Kidney (tissue), 14 donors: ENCODE measurements around the gene LCOR. TPM values are rescaled to one million over a fixed set of nuclear protein-coding genes. Genes with fewer than 3 reads are reported as not detected.

ENCODE experiments used
- DNase-seq, 5 donors: peaks; one replicate each; pipeline ENCODE4 v3.0.0-alpha.2; 2013 to 2020
- FAIRE-seq: peaks from 2 replicates; lab custom pipeline; 2012; peaks lifted over from hg19 to GRCh38; lab: Jason Lieb, UNC
- H3K27ac ChIP-seq, 2 donors: one replicate each; pipeline ENCODE4 v1.7.0; 2013; ENCODE audit warnings: low read depth in 2 of 2, low read length in 2 of 2, inconsistent platforms in 1 of 2
- H3K27me3 ChIP-seq: one replicate; pipeline ENCODE4 v1.7.1; 2013; ENCODE audit warnings: low read length, inconsistent platforms; ENCODE audit not compliant: control insufficient read depth, insufficient read depth
- H3K36me3 ChIP-seq, 3 donors: one replicate each; pipeline versions ENCODE4 v1.7.0 to v1.7.1; 2013; ENCODE audit warnings: low read length in 3 of 3, control low read depth in 1 of 3, inconsistent platforms in 1 of 3; ENCODE audit not compliant: insufficient read depth in 3 of 3, control insufficient read depth in 2 of 3
- H3K4me1 ChIP-seq, 3 donors: one replicate each; pipeline versions ENCODE4 v1.7.0 to v1.7.1; 2013; ENCODE audit warnings: low read length in 3 of 3, inconsistent platforms in 1 of 3, low read depth in 1 of 3; ENCODE audit not compliant: control insufficient read depth in 2 of 3, insufficient read depth in 2 of 3
- H3K4me3 ChIP-seq, 3 donors: one replicate each; pipeline versions ENCODE4 v1.7.0 to v1.8.1; 2013; ENCODE audit warnings: low read length in 3 of 3, control low read depth in 1 of 3, inconsistent platforms in 1 of 3
- H3K9ac ChIP-seq, 3 donors: one replicate each; pipeline versions ENCODE4 v1.7.0 to v1.7.1; 2013; ENCODE audit warnings: low read length in 3 of 3, control low read depth in 1 of 3, inconsistent platforms in 1 of 3
- H3K9me3 ChIP-seq, 3 donors: one replicate each; pipeline versions ENCODE4 v1.7.0 to v1.7.1; 2013; ENCODE audit warnings: low read length in 3 of 3, control low read depth in 1 of 3, inconsistent platforms in 1 of 3; ENCODE audit not compliant: control insufficient read depth in 2 of 3, insufficient read depth in 1 of 3
- intact Hi-C: fragments of 100-400 bp; cut with DNase I; formaldehyde crosslinking; loops from one replicate; pipeline ENCODE4 v1.11.1; 2022
- polyA plus RNA-seq: library from polyadenylated mRNA; stranded (reverse); fragments of 350-450 nt; fragmentation: Illumina TruSeq; extraction: RNeasy Lipid Tissue Mini Kit (QIAGEN cat#74804); gene quantifications from one replicate; pipeline ENCODE4 v1.2.3, GENCODE V29; 2014; ENCODE audit warnings: low read depth, low replicate concordance; ENCODE audit not compliant: insufficient read depth
- total RNA-seq: library from RNA; stranded (reverse); fragmentation: NEBNext Ultra II Directional; extraction: Animal tissue kit (Norgen Biotek cat#: 25700); gene quantifications from one replicate; pipeline ENCODE4 v1.2.1, GENCODE V29; 2021
- TF ChIP-seq, protein P1 (sequence below): IDR thresholded peaks from 3 replicates; pipeline ENCODE4 v1.5.1; 2012; ENCODE audit warnings: mild to moderate bottlenecking, moderate library complexity, borderline replicate concordance; ENCODE audit not compliant: insufficient read depth; ENCODE audit errors: extremely low read depth
- donor health status: control.
- donor health status: control.
- donor health status: control.
- donor health status: control.
- donor health status: control.
- donor health status: DM: yes; HTN: yes; CAD: no.
- donor health status: Normal renal cell carcinoma (clear cell type).

The LCOR gene
- total and polyA plus RNA-seq, 2 donors from 2014 or later, result 2.8 to 48.5 TPM

DNA sequence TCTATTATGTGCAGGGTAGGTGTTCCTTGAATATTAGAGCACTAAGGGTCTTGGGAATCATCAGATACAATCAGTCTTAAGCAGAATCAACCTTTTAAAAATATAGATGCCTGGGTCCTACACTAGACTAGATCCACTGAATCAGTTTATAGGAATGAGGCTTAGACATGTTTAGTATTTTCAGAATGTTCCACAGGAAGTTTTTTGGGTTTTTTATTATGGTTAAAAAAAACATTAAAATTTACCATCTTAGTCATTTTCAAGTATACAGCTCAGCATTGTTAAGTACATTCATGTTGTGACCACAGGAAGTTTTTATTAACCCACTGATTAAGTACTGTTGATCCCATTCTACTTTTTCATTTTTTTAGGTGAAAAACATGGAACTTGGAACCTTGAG is 135.7 kb downstream of the LCOR start:
- Histone ChIP-seq H3K9me3 (no peaks in the 10 kb centered on the region), H3K4me3 (no peak overlapping the region), H3K4me1 (no peaks in the 10 kb centered on the region), H3K27me3 (no peaks in the 10 kb centered on the region), H3K27ac (no peak overlapping the region), H3K9ac (no peak overlapping the region), H3K36me3 (no peaks in the 10 kb centered on the region)
- FAIRE-seq, result no peak
- intact Hi-C loops, result no loop called here
- no peak for DNase-seq
- TF ChIP-seq, protein P1, sequence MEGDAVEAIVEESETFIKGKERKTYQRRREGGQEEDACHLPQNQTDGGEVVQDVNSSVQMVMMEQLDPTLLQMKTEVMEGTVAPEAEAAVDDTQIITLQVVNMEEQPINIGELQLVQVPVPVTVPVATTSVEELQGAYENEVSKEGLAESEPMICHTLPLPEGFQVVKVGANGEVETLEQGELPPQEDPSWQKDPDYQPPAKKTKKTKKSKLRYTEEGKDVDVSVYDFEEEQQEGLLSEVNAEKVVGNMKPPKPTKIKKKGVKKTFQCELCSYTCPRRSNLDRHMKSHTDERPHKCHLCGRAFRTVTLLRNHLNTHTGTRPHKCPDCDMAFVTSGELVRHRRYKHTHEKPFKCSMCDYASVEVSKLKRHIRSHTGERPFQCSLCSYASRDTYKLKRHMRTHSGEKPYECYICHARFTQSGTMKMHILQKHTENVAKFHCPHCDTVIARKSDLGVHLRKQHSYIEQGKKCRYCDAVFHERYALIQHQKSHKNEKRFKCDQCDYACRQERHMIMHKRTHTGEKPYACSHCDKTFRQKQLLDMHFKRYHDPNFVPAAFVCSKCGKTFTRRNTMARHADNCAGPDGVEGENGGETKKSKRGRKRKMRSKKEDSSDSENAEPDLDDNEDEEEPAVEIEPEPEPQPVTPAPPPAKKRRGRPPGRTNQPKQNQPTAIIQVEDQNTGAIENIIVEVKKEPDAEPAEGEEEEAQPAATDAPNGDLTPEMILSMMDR, result no peak

DNA sequence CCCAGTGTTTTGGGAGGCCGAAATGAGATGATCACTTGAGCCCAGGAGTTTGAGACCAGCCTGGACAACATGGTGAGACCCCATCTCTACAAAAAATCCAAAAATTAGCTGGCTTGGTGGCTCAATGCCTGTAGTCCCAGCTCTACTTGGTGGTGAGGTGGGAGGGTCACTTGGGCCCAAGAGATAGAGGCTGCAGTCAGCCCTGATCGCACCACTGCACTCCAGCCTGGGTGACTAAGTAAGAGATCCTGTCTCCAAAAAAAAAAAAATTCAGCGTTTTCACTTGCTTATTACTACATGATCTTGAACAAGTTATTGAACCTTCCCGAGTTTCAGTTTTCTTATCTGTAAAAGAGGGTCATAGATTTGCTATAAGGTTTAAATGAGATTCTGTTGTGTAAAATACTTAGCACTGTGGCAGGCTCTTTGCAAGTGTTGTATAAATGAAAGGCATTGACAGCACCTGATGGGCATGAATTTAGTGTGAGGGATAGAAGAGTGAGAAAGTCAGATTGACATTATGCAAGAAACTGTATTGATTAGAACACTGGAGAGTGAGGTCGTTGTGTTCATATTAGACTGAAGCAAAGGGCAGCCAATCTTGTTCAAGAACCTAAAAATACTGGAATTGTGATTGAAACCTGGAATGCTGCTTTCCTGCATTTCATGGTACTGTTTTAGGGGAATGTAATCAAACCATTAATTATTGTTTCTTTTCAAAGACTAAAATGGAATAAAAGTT is 136.8 kb downstream of the LCOR start:
- no peak overlapping the region for H3K27ac ChIP-seq
- no peaks in the 10 kb centered on the region for H3K36me3 ChIP-seq
- no peaks in the 10 kb centered on the region for H3K9me3 ChIP-seq
- intact Hi-C loops, result no loop called here
- H3K4me3 ChIP-seq, result no peak overlapping the region
- FAIRE-seq (no peak), DNase-seq (no peak)
- no peaks in the 10 kb centered on the region for H3K4me1 ChIP-seq
- no peak overlapping the region for H3K9ac ChIP-seq
- no peaks in the 10 kb centered on the region for H3K27me3 ChIP-seq
- TF ChIP-seq, protein P1, result no peak

DNA sequence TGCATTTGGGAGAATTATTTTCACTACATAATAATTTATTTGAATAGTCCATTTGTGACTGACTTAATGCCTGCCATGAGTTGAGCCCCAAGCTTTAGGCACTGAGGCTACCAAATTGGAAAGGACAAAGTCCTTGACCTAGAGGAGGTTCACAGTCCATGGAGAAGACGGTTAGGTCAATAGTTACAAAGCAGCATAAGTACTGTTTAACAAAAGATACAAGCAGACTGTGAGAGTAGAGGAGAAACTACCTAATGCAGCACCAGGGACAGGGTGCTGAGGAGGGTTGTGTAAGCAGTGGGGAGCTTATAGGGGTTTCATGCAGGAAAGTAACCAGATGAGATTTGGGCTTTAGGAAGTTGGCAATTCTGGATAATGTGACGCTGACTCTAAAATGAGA is 139.2 kb downstream of the LCOR start:
- no peaks in the 10 kb centered on the region for H3K36me3 ChIP-seq
- H3K27me3 ChIP-seq, result no peaks in the 10 kb centered on the region
- no peak for DNase-seq
- H3K27ac ChIP-seq, result no peak overlapping the region
- H3K9ac ChIP-seq, result no peak overlapping the region
- no peak for FAIRE-seq
- H3K4me1 ChIP-seq, result no peaks in the 10 kb centered on the region
- no peak overlapping the region for H3K4me3 ChIP-seq
- no peaks in the 10 kb centered on the region for H3K9me3 ChIP-seq
- TF ChIP-seq, protein P1, result no peak
- intact Hi-C loops, result no loop called here

DNA sequence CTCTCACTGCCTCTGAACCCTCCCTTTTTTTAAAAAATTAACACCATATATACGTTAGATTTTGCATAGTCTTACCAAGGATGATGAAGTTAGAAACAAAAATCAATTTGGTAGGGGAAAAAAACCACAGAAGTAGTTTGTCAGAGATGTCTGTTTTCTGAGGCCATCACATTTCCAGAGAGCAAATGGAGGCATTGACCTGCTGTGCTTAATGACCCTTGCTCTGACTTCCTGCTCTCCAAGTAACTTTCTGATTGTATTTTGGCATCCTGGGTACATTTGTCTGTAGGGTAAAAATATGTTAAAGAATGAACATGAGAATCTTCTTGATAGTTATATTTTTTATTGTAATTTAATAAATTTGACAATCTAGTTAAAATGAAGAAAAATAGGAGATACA is 140.2 kb downstream of the LCOR start:
- DNase-seq (peak in 2 of 5 donors; percentile 32 to 42), FAIRE-seq (no peak)
- TF ChIP-seq, protein P1, result no peak
- Histone ChIP-seq H3K9me3 (no peaks in the 10 kb centered on the region), H3K27me3 (no peaks in the 10 kb centered on the region), H3K9ac (no peak overlapping the region), H3K4me3 (no peak overlapping the region), H3K36me3 (no peaks in the 10 kb centered on the region), H3K4me1 (no peaks in the 10 kb centered on the region), H3K27ac (no peak overlapping the region)
- intact Hi-C loops, result no loop called here
